GM18502 (cell line): Measurements from ENCODE around the gene FGFR2.

Experiments
- ATAC-seq: cut with Tn5 transposase; IDR thresholded peaks from one replicate; pipeline ENCODE4 v1.9.1; 2021; ENCODE audit warnings: mild to moderate bottlenecking; ENCODE audit not compliant: unreplicated experiment, poor library complexity

The FGFR2 gene

DNA sequence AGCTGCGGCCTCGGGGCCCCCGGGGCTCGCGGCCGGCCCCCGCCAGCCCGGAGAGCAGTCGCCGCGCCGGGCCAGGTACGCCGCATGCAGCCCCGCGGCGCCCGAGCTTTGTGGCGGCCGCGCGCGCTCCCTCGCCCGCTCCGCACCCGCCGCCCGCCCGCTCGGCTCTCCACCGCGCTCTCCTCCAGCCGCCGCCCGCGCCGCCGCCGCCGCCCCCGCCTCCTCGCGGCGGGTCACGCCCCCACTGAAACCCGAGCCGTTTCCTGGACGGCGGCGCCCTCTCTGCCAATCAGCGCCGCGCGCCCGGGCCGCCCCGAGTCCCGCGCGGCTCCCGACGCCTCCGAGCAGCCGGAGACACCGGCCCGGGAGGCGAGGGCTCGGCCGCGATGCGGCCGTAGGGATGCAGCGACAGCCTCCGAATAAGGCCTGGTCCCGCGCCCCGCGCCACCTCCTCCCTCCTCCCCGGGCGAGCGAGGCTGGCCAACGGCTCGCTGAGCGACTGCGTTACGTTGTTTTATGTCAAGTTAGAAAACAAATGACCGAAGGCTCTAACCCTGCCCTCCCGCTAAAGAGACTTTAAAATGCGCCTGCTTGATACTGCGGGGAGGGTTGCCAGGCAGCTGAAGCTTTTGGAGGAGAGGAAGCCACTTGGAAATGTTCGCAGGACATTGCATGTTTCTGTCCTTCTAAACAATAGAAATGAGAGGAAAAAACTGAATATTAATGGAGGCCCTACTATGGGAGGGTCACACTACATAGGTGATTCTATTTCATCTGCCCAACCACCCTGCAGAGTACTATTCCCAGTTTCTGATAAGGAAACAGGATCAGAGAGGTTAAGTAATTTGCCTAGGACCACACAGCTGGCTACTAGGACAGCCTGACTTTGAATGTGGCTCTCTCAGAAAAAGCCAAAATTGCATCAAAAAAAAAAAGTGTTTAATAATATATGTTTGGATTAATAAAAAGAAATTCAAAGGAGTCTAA is at the start of gene FGFR2:
FGFR2 (minus strand) TSS at position 182 of the 987 bp plus-strand sequence. CDS start 4,627 bp downstream, outside the sequence.
- peak; percentile 93 for ATAC-seq

GRCh38 chr10:121647401-121647800 is 49.2 kb upstream of the FGFR2 start:
- no peak for ATAC-seq

GRCh38 chr10:121645696-121646095 is 47.5 kb upstream of the FGFR2 start:
- ATAC-seq = no peak

DNA sequence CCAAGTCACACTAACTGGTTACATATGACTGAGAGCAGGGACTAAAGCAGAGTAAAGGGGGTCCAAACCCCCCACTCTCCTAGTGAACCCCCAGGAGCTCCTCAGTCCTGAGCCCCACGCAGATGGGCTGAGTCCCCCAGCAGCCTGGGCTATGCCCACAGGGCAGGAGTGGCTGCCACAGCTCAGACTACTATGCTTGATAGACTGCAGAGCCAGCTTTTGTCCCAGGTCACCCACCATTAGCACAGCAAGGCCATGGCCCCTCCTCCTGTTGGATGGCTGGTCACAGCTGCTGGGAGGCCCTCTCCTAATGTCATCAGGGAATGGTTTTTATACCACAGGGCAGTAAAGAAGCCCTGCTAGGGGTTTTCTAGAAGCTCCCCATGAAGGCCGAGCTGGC is 46.3 kb upstream of the FGFR2 start:
- no peak for ATAC-seq

- no peak for ATAC-seq
These were observed 42.0 kb upstream of the FGFR2 start for GRCh38 chr10:121640266-121640665.

- no peak for ATAC-seq
These were observed 41.2 kb upstream of the FGFR2 start for GRCh38 chr10:121639416-121639815.

GRCh38 chr10:121637437-121637836 is 39.2 kb upstream of the FGFR2 start:
- ATAC-seq = no peak

DNA sequence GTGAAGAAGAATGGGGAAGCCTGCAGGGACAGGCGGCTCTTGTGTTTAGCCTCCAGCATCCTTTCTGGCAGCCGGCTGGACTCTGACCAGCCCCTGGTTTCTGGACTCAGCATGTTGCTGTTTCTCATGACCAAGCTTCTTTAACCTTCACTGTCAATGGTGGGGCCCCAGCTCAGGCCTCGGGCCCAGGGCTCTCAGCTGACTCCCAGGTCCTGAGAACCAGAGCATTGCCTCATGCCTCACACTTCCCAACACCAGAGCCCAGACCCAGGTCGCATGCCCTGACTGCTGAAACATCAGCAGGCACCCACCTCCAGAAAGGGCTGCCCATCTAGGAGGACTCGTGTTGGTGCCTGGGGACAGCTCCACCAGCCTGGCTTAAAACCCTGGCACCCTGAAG is 34.8 kb upstream of the FGFR2 start:
- no peak for ATAC-seq

DNA sequence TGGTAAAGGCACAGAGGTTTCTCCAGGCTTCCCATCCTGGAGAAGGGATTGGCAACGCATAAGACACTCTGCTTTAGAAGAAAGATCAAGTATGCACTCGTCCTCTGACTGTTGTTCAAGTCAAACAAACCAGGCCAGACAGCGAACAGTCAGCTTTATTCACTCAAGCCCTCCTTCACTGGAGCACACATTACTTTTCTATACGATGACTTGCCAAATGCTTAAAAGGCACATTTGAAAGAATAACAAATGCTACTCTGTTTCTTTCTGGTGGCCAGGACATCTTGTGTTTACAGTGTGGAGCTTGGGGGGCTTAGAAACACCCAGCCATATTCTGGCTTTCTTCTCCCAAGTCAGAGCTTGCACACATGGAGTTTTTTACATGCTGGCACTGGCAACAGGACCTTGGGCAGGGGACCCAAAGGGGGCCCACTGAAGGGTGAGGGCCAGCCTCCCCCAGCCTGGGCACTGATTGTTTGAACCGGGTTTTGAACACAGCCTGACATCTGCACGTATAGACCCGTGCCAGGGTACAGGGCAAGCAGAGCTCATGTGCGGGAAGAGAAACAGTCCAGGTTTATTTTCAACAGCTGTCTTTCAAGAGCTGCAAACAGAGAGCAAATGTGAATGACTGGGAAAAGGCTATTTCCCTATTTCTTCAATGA is 33.3 kb upstream of the FGFR2 start:
- ATAC-seq = no peak

DNA sequence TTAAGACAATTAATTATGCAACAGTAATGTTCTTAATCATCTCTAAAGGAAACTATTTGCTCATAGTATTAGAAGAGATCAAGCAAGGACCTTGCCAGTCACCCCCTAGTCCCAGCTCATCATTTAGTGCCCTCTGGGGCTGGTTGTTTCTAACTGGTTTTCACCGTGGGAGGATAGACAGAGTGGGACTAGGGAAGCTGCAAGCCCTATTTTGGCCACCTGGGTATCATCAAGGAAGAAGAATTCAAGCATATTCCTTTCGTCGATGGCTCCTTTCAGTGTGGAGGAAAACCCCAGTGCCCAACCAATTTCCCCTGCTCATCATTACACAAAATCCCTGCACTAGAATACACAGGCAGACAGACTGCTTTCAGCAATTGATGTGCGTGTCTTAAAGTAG is 30.6 kb upstream of the FGFR2 start:
- no peak for ATAC-seq

- ATAC-seq = no peak
These were observed 29.8 kb upstream of the FGFR2 start for GRCh38 chr10:121627876-121628581.

GRCh38 chr10:121624836-121625486 is 26.7 kb upstream of the FGFR2 start:
- ATAC-seq = no peak

GRCh38 chr10:121618906-121619305 is 20.7 kb upstream of the FGFR2 start:
- ATAC-seq = no peak

DNA sequence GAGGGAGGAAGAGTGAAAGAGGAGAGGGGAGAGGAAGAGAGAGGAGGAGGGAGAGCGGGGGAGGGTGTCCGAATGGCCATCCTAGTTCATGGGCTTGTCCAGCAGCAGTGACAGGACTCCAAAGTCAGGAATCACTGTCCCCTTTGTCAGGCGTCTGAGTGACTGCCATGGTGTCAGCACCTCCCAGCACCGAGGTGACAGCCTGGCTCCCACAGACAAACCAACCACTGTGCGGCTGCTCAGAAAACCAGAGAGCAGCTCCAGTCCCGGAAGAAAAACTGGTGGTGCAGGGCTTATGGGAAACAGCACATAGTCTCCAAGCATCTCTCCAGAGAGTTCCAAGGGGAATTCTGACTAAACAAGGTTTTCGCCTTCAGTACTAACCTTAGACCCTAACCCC is 18.9 kb upstream of the FGFR2 start:
- ATAC-seq = no peak

GRCh38 chr10:121616291-121616690 is 18.0 kb upstream of the FGFR2 start:
- ATAC-seq = no peak

DNA sequence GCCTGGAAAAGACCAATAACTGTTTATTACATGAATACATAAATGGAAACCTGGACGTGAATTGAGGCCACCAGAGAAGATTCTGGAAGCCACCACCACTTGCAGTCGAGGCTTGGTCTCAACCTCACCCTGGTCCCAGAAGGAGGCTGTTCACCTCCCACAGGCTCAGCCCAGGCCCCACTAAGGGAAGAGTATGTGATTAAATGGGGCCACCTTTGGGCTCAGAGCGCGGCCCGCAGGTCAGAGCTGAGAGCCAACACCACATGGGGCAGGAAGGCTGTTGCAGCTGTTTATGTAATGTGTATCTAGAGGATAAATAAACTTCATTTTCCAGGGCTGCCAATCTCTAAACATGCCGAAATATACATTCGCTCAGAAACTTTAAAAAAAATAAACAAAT is 17.6 kb upstream of the FGFR2 start:
- ATAC-seq = no peak

DNA sequence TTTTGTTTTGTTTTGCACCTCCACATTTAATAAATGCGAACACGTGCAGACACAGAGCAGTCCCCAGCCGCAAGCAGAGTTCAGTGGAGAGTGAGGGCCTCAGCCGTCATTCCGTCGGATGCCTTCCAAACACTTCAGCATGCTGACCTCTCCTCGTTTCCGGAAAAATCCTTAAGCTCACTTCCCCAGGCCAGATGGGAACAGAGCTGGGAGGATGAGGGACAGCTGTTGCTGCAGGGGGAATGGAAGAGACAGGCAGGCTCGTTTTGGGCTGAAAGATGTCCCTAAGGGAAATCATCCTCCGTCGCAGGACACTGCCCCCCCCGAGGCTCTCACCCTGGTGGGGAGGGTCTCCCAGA is 17.2 kb upstream of the FGFR2 start:
- no peak for ATAC-seq

- ATAC-seq = no peak
These were observed 16.6 kb upstream of the FGFR2 start for GRCh38 chr10:121614613-121615434.

- ATAC-seq = no peak
These were observed 15.2 kb upstream of the FGFR2 start for GRCh38 chr10:121613456-121613855.
